HG02885 (cell line): ENCODE data around the gene NTN1.
A peak's percentile ranks its signal among the peaks of the same experiment; 100 is the strongest.

Experiments
- ATAC-seq: cut with Tn5 transposase; IDR thresholded peaks from one replicate; pipeline ENCODE4 v1.9.1; 2021; ENCODE audit warnings: mild to moderate bottlenecking; ENCODE audit not compliant: unreplicated experiment, poor library complexity

Gene NTN1

DNA sequence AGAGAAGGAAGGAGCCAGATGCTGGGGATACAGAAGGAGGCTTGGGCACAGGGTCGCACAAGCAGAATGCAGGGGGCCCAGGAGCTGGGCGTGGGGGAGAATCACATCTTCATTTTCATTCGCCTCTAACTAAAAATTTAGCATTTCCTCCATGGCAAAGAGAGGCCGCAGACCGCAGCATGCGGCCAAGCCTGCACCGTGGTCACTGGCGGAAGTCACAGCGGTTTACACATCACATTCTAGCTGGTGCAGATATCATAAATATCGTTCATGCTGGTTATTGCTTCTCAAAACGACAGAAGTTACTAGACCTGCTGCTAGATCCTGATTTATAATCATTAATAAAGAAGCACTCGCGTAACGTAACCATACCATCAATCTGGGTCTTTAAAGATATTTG is 162.0 kb downstream of the NTN1 start:
- ATAC-seq, result no peak

DNA sequence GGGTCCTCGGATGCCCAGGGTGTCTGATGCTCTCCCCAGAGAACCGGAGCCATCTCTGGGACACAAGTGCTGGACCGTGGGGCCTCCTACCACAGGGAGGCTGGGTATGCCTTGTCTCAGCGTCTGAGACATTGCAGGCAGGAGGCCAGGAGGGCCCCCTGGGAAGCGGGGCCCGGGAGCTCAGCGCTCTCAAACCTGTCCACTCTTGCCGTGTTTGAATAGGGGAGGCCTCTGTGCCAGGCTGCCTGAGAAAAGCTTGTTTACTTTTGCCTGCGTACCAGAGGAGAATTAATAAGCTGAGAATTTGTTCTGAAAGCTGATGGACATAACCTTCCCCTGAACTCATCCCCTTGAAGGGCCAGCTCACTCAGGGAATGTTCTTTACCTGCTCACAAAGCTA is 163.8 kb downstream of the NTN1 start:
- ATAC-seq, result no peak

DNA sequence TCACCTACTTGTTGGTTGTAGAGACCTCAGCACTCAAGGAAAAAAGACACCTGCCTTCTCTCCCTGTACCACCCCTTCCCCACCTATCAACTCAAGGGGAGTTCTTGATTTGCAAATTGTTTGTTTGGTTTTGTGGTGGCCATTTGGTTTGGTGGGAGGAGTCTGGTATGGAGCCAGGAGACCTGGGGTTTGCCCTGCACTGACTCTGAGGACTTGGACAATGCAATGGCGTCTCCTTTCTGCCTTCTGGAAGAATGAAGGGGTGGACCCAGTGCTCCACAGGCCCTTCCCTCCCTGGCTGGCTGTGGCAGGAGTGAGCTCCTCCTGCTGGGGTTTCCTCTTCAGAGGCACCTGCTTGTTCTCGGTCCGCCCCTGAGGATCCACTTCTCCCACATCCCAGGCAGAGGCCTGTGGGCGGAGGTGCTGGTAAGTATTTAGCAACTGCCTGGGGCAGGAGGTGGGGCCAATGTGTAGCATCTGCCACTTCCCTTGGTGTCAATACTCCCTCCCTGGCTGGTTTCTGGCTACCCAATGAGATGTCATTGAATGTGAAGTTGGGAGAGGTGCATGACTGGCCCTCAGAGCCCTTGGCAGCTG is 164.5 kb downstream of the NTN1 start:
- no peak for ATAC-seq

DNA sequence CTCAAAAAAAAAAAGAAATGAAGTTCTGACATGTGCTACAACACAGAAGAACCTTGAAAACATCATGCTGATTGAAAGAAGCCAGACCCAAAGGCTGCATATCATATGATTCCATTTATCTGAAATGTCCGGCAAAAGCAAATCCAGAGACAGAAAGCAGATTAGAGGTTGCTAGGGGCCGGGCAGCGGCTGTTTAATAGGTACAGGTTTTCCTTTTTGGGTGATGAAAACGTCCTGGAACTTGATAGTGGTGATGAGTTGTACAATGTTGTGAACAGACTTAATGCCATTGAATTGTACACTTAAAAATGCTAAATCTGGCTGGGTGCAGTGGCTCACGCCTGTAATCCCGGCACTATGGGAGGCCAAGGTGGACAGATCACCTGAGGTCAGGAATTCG is 166.5 kb downstream of the NTN1 start:
- ATAC-seq, result no peak

DNA sequence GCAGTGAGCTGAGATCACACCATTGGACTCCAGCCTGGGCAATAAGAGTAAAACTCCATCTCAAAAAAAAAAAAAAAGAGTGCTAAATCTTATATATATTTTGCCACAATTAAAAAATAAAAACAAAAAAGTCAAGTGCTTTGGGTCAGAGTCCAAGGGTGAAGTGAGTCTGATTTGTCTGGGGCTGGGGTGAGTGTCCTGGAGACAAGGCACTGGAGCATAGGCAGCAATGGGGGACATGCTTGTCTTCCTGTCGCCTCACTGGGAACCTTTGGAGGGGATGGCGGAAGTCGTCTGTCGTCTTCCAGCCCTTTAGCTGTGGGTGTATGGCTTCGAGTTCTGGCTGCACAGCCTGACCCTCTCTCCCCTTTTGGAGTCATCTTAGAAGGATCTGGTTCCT is 167.1 kb downstream of the NTN1 start:
- no peak for ATAC-seq

DNA sequence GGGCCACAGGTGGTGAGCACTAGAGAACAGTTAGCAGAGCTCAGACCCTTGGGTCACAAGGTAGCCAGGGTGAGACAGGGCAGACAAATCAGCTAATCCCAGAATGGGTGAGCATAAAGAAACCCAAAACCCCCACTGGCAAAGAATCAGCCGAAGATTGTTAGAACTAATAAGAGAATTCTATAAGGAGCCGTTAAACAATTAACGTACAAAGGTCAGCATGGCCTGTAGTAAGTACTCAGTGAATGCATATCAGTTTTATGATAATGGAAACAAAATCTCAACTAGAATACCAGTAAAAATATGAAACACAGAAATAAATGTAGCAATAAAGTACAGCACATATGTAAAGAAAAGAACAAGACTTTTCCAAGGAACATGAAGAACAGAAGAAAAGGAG is 168.6 kb downstream of the NTN1 start:
- ATAC-seq, result no peak

DNA sequence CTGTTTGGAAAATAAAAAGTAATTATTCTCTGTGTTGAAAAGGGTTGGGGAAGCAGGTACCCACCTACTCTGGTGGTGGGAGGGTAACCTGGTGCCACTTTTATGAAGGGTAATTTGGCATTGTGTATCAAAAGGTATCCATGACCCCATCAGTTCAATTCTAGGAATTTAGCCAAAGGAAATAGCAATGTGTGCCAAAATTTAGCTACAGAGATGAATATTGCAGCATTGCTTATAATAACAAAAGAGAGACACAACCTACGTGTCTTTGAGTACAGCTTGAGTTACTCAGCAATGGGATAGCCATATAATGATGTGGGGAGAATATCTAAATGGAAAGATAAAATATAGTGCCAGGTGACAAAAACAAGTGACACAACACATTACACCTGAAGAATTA is 170.7 kb downstream of the NTN1 start:
- no peak for ATAC-seq

DNA sequence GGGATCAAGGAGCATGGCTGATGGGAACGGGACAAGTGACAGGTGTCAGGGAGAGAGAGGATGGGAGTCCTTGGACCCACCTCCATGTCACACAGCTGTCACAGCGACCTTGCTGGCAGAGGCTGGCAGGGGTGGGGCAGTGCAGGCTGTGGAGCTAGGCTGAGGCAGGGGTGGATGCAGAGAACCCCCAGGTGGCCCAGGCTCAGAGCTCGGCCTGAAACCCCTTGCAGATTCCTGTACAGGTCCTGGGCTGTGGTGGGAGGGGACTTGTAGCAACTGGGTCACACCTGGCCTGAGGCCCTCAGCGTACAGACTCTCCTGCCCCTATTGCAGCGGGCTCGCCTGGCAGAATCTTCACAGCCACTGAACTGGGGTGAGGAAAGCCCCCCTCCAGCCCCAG is 174.1 kb downstream of the NTN1 start:
- ATAC-seq, result no peak

DNA sequence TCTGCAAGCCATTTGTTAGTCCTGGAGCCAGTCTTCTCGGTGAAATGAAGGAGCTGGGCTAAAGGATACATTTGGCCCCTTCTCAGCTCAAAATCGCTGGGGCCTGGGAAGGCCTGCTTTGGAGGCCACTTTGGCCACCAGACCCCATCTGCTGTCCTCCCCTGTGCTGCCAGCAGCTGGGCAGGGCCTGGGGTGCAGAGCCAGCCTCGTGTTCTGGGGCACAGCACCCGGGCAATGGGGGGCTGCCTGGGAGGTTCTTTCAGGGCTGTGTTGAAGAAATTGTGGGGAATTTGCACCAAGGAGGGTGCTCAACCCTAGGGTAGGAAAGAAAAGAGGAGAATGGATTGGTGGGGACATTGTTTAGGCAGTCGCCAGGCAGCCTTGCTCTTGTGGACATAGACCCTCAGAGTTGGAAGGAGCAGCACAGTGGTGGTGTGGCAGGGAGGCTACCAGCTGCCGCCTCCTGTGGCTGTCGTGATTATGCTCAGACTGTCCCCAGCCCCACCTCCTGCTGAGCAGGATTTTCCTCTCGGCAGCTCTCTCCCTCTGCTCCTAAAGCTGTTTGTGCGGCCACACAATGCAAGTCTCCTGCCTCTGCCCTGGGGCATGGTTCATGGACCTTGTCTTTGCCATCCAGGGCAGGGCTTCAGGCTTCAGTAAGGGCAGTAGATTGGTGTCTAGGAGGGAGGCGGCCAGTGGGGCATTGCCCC is 174.8 kb downstream of the NTN1 start:
- ATAC-seq, result no peak

DNA sequence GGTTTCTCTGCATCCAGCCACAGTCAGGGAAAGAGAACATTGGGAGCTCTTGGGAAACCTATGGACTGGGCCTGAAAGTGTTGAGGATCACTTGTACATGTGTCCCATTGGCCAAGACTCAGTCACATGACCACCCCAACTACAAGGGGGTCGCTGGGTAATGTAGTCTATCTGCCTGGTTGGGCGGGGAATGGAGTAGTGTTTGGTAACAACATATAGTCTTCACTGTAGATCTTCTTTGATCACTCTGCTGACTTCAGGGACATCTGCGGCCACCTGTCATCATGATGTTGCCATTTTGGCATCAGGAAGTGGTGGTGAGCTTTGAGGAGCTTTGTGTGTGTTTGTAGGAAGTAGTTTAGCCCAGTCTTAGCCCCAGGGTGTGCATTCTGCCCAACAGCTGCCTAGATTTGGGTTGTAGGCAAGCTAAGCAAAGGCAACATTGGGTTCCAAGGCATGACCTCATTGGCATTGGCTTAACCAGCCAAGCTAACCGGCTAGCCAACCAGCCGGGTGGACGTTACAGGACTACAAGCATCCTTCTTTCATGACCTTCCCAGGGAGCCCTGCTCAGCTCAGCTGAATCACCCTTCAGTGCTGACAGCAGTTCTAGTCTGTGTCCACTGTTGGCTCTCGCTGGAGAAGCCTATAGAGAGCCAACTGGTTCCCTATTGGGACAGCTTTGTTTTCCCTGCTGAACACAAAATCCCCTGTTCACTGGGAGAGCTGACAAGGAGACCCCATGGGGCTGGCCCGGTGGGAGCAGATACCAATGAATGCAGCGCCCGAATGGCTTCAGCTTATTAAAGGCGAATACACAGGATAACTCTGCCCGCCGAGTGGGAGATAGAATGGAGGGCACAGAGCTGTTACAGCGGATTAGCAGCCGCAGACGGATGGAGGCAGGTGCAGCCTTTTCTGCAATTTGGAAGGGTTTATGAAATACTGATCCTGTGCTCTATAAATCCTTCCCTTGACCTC is 178.6 kb downstream of the NTN1 start:
- ATAC-seq, result no peak

DNA sequence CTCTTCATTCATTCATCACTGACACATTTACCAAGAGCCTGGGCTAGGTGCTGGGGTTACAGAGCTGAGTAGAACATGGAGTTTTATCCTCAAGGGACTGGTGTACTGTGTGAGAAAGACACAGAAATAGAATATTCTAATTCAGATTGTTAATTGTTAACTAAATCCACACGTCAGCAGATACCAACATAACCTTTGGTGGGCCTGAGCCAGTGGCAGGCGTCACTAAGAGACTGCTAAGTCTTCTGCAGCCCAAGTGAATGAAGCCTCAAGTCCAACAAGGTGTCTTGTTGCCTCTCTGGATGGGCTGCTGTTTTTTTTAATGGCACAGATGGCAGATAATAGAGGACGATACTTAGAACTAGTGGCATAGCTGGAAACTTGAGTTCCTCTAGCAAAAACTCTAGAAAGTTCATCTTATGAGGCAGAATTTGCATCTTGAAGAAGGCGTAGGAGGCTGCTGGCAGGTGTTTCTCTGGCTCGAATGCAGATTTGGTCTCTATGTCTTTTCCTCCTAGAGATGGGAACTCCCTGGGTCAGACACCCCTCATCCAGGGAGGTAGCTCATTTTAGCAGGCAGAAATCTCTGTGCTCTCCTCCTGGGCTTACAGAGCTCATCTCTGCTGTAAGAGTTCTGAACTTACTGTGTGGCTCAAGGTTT is 179.5 kb downstream of the NTN1 start:
- ATAC-seq, result peak; percentile 52

DNA sequence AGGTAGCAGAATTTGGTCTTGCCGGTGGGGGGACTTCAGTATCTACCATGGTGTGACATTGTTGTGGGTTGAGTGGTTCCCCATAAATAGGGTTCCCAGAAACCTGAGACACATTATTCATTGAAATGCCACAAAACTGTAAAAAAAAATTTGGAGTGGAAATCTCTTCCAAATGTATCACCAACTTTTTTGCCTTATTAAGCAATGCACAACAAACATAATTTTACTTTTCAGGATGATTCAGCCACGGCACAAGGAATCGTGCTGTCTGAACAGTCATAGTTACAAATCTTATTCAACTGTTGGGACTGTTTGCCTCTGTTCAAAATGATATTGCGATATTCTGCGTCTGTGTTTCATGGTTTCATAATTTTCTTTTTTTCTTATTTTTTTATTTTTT is 181.2 kb downstream of the NTN1 start:
- no peak for ATAC-seq

DNA sequence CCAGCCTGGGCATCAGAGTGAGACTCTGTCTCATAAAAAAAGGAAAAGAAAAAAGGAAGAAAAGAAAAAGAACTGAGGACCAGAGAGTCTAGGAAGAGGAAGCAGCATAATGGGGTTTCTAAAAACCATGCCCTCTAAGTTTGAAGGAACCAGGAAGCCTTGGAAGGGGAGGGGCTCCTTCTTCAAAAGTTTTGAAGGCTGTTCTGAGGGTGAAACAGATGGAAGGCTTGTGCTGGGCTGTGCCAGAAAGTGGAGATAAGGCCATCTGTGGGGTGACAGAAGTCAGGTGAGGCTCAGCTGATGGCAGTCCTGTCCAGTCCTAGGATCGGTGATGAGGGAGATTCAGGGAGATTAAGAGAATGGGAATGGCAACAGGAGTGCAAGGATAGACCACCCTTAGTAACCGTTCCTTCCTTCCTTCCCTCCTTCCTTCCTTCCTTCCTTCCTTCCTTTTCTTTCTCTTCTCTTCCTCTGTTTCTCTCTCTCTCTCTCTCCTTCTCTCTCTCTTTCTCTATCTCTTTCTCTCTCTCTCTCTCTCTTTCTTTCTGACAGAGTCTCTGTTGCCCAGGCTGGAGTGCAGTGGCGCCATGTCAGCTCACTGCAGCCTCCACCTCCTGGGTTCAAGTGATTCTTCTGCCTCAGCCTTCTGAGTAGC is 182.6 kb downstream of the NTN1 start:
- no peak for ATAC-seq

DNA sequence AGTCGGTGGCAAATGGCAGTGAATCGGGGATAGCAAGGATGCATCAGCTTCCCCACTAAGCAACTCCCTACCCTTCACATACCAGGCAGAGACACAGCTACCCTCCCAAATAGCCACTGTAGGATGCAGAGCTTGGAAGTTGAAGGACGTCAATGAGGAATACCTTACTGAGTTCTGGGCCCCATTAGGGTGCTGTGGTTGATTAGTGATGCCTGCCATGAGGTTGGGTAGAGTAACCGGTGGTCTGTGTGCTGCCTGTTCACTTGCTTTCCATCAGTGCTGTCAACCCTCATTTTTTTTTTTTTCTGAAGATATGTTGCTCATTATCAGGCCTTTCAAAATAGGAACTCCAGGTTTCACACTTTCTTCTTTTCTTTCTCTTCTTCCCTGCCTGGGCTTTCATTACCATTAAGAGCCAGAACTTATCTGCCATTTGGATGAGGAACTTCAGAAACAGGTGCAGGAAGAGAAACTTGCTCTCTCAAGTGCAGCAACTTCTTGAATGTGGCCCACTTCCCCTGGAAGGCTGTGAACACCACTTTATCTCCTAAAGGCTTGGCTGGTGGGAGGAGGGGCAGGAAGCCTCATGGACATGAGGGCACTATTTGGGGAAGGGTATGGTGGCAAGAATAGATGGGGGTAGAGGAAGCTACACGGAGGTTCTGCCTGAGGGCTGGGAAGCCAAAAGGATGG is 183.5 kb downstream of the NTN1 start:
- no peak for ATAC-seq

DNA sequence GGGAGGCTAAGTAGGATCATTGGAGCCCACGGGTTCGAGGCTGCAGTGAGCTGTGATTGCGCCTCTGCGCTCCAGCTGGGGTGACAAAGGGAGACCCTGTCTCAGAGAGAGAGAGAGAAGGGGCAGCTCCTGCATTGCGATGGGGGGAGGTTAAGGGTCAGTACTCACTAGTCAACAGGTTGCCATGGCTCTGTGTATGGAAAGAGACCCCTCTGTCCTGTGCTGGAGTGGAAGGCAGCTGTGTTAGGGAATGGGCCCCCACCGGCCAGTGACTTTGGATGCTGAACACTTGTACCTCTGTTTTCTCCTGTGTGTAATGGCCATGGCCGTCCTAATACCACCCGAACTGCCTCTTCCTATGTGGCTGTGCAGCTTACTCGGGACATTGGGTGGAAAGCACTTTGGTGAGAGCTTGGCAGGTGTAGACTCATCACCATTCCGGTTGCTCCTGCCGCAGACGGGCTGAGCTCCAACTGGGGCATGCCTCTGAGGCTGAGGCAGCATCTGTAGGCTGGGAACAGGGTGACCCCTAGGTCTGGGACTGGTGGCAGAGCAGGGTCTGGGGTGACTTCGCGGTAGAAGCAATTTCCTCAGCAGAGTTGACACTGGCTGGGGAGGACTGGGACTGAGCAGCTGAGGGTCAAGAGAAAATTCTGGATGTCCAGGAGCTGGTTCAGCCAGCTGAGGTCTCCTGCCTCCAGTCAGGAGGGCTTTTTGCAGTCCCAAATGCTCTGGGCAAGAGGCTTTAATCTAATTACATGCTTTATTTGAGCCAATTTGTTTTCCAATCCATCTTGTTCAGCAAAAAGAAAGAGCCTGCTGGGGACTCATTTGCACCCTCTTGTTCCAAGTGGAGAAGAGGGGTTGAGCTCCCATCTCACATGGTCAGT is 184.5 kb downstream of the NTN1 start:
- ATAC-seq, result no peak

DNA sequence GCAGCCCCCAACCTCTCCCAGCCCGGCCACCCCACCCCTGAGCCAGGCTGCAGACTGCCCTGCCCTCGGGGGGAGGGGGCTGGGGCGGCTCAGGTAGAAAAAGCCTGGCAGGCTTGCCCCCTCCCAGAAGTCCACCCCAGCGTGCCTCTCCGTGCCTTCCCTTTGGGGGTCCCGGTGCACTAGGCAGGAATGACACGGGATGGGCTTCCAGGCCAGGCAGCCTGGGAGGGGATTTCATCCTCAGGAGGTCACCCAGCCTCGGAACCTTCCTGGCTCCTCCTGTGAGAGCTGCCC is 185.0 kb downstream of the NTN1 start:
- no peak for ATAC-seq

DNA sequence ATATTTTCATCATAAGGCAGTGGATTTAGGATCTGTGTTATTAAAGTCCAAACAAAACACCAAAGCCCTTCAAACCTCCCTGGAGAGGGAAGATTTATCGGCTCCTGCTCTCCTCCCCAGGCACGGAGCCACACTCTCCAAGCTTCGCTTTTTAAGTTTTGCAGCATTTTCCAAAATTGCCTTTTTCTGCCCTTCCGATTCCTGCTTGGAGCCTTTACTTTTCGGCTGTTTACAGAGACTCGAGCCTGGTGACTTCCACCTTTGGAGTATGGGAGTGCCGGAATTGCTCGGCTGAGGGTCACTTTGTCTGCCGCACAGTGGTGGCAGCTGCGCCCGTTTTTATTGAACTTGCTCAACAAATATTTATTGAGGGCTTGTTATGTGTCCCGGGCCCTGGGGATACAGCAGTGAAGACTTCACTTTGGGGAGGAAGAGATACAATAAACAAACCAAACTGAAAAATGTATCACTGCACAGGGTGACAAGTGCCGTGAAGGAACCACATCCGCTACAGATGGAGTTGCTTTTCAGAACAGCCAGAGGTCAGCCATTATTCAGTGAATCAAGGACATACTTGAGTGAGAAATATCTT is 185.5 kb downstream of the NTN1 start:
- no peak for ATAC-seq

DNA sequence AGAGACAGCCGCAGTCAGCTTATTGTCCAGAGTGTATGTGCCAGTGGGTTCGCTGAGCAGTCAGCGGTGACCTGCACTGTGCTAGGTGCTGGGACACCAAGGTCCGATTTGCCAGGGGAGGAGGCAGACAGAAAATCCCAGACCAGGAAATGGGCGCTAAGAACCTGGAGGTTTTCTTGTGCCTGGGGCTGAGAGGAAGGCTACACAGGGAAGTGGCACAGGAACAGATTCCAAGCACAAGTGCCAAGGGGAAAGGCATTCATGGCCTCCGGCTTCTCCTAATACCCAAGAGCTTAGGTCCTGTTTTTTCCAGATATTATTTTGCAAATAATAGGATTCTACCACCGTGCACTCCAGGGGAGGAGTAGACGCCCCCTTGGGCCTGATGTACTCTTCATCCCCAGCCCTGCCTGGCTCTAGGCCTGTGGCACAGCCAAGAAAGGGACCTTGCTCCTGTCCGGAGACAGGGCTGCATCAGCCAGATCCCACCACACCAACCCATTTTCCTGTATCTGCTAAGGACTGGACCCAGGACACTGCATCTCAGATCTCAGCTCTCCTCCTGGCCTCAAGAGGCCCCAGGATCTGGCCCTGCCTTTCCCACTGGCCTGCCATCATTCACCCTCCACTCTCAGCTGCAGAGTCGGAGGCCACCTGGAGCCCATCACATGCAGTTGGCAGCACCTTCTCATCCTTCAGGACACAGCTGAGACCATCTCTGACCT is 187.2 kb downstream of the NTN1 start:
- ATAC-seq, result no peak
